GM19023 (cell line): ENCODE measurements around the gene RPN2.

Experiments used
- ATAC-seq: cut with Tn5 transposase; IDR thresholded peaks from one replicate; pipeline ENCODE4 v1.9.1; 2021; ENCODE audit warnings: mild to moderate bottlenecking, moderate library complexity; ENCODE audit not compliant: unreplicated experiment

The RPN2 gene

GRCh38 chr20:37209193-37209592 lies 30.1 kb downstream of the RPN2 start:
- no peak for ATAC-seq

GRCh38 chr20:37209661-37210314 lies 30.7 kb downstream of the RPN2 start:
- no peak for ATAC-seq

GRCh38 chr20:37218441-37218840 lies 39.3 kb downstream of the RPN2 start:
- ATAC-seq = no peak

GRCh38 chr20:37218976-37219375 lies 39.8 kb downstream of the RPN2 start:
- ATAC-seq = no peak

- ATAC-seq = no peak
Observed at GRCh38 chr20:37219751-37220668, 40.9 kb downstream of the RPN2 start.

GRCh38 chr20:37220731-37221130 lies 41.6 kb downstream of the RPN2 start:
- ATAC-seq = no peak

- no peak for ATAC-seq
Observed at GRCh38 chr20:37222086-37222485, 43.0 kb downstream of the RPN2 start.

- no peak for ATAC-seq
Observed at GRCh38 chr20:37223053-37223452, 43.9 kb downstream of the RPN2 start.

GRCh38 chr20:37225146-37225545 lies 46.0 kb downstream of the RPN2 start:
- no peak for ATAC-seq

- ATAC-seq = no peak
Observed at GRCh38 chr20:37226889-37227288, 47.8 kb downstream of the RPN2 start.

- ATAC-seq = no peak
Observed at GRCh38 chr20:37228082-37228481, 49.0 kb downstream of the RPN2 start.

GRCh38 chr20:37228656-37229055 lies 49.5 kb downstream of the RPN2 start:
- ATAC-seq = no peak

- ATAC-seq = no peak
Observed at GRCh38 chr20:37229357-37229756, 50.2 kb downstream of the RPN2 start.

- ATAC-seq = no peak
Observed at GRCh38 chr20:37230200-37230599, 51.1 kb downstream of the RPN2 start.

GRCh38 chr20:37231947-37232630 lies 53.0 kb downstream of the RPN2 start:
- ATAC-seq = no peak

GRCh38 chr20:37233548-37234253 lies 54.6 kb downstream of the RPN2 start:
- no peak for ATAC-seq

- no peak for ATAC-seq
Observed at GRCh38 chr20:37234254-37234581, 55.1 kb downstream of the RPN2 start.

- no peak for ATAC-seq
Observed at GRCh38 chr20:37235065-37235464, 55.9 kb downstream of the RPN2 start.

- no peak for ATAC-seq
Observed at GRCh38 chr20:37236462-37236861, 57.3 kb downstream of the RPN2 start.

- ATAC-seq = no peak
Observed at GRCh38 chr20:37237656-37238055, 58.5 kb downstream of the RPN2 start.

GRCh38 chr20:37238426-37238825 lies 59.3 kb downstream of the RPN2 start:
- no peak for ATAC-seq
